ENCODE results near the gene EPB42.

- TF ChIP-seq CTCF (IDR thresholded peaks at IDR 0.05) (no peak), POLR2AphosphoS5 (IDR thresholded peaks at IDR 0.05; ENCODE audit: low read depth, low read length) (no peak)
These were observed 28.9 kb upstream of the EPB42 start for GRCh38 chr15:43249699-43250203.
